Gastroesophageal sphincter (tissue), 4 donors: ENCODE measurements around the gene MTRF1. TPM values are rescaled to one million over a fixed set of nuclear protein-coding genes. Genes with fewer than 3 reads are reported as not detected.

Experiments used
- ATAC-seq: fragments of 150-250 bp; one replicate; pipeline ENCODE4 v1.9.1; 2016; ENCODE audit warnings: mild to moderate bottlenecking, moderate library complexity
- H3K27ac ChIP-seq, 4 donors: fragments of 200-600 bp; sonication (generic) in 3 of 4; 1 replicate in 3 of 4; 2 replicates in 1 of 4; pipeline ENCODE4 v1.5.1; 2016 to 2019
- H3K27me3 ChIP-seq: fragments of 200-600 bp; sonication (generic); one replicate; pipeline ENCODE4 v1.5.1; 2019
- H3K36me3 ChIP-seq, 2 donors: fragments of 200-600 bp; sonication (generic); one replicate each; pipeline ENCODE4 v1.5.1; 2019; ENCODE audit warnings: control low read depth in 1 of 2
- H3K4me1 ChIP-seq, 3 donors: fragments of 200-600 bp; sonication (generic); 1 replicate in 2 of 3; 2 replicates in 1 of 3; pipeline ENCODE4 v1.5.1; 2016 to 2019; ENCODE audit warnings: control low read depth in 2 of 3
- H3K4me3 ChIP-seq, 2 donors: fragments of 200-600 bp; sonication (generic); one replicate each; pipeline ENCODE4 v1.5.1; 2019; ENCODE audit warnings: mild to moderate bottlenecking in 1 of 2, moderate library complexity in 1 of 2
- H3K9me3 ChIP-seq, 3 donors: fragments of 200-600 bp; sonication (generic); one replicate each; pipeline ENCODE4 v1.5.1; 2017 to 2019; ENCODE audit warnings: control low read depth in 2 of 3
- EP300 ChIP-seq: sonication (generic); formaldehyde crosslinking; IDR thresholded peaks from one replicate; pipeline ENCODE4 v1.6.1; 2017; ENCODE audit warnings: antibody characterized with exemption, mild to moderate bottlenecking
- POLR2A ChIP-seq, 2 donors: fragments of 450-650 bp; IDR thresholded peaks; one replicate each; pipeline ENCODE4 v1.6.1; 2017; ENCODE audit warnings: antibody characterized with exemption in 2 of 2, mild to moderate bottlenecking in 2 of 2, moderate library complexity in 1 of 2
- POLR2AphosphoS5 ChIP-seq: sonication (generic); formaldehyde crosslinking; IDR thresholded peaks from one replicate; pipeline ENCODE4 v1.6.1; 2017; ENCODE audit warnings: antibody characterized with exemption
- WGBS, 2 donors: methylation state at CpG; one replicate each; pipeline ENCODE4 v1.1.5; 2018; ENCODE audit warnings: low coverage in 1 of 2; 5-methylcytosine and 5-hydroxymethylcytosine counted together
- total RNA-seq, 4 donors: library from RNA; depleted of rRNA; stranded (reverse); fragments of >200 nt; gene quantifications; one replicate each; pipeline ENCODE4 v1.1.0, GENCODE V29; 2016
- TF ChIP-seq, protein P1 (sequence below), 4 experiments: fragments of 200-600 bp in 2 of 4; fragments of 450-650 bp in 2 of 4; sonication (generic) in 1 of 4; IDR thresholded peaks; one replicate each; pipeline ENCODE4 v1.5.1; 2017 to 2019; ENCODE audit warnings: antibody characterized with exemption in 4 of 4, mild to moderate bottlenecking in 2 of 4, moderate library complexity in 2 of 4

Gene MTRF1
- total RNA-seq, 4 donors from 2014 or later: 7.3 to 14.4 (median 10.2) TPM

GRCh38 chr13:41220401-41220800 is 43.0 kb downstream of the MTRF1 start:
- peaks cover 0 to 28% of the 10 kb centered on the region in 2 donors for H3K36me3 ChIP-seq
- TF ChIP-seq, protein P1, sequence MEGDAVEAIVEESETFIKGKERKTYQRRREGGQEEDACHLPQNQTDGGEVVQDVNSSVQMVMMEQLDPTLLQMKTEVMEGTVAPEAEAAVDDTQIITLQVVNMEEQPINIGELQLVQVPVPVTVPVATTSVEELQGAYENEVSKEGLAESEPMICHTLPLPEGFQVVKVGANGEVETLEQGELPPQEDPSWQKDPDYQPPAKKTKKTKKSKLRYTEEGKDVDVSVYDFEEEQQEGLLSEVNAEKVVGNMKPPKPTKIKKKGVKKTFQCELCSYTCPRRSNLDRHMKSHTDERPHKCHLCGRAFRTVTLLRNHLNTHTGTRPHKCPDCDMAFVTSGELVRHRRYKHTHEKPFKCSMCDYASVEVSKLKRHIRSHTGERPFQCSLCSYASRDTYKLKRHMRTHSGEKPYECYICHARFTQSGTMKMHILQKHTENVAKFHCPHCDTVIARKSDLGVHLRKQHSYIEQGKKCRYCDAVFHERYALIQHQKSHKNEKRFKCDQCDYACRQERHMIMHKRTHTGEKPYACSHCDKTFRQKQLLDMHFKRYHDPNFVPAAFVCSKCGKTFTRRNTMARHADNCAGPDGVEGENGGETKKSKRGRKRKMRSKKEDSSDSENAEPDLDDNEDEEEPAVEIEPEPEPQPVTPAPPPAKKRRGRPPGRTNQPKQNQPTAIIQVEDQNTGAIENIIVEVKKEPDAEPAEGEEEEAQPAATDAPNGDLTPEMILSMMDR (IDR thresholded peaks at IDR 0.05): no peak
- no peak for TF ChIP-seq POLR2AphosphoS5
- no peaks in the 10 kb centered on the region for H3K27me3 ChIP-seq
- WGBS, 2 donors: 81 to 86% methylated on average over 3 of the region's 3 CpGs
- H3K4me3 ChIP-seq: no peak overlapping the region
- no peak for ATAC-seq
- no peaks in the 10 kb centered on the region for H3K9me3 ChIP-seq
- H3K4me1 ChIP-seq: no peaks in the 10 kb centered on the region
- H3K27ac ChIP-seq: no peak overlapping the region

DNA sequence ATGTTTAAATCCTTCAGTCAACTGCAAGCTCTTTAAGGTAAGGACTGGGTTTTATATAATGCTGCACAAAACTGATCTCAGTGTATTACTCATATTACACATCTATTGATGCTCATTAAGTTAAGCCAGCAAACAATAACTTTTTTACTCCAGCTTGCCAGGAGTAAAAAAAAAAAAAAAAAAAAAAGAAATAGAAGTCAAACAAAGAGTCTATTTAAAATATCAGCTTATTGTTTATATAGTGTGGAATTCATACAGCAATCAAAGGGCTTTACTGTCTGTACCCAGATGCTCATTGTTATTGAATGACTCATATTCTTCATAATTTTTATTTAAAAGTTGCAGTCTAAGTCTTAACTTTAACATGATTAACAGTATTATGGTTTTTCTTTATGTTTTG is 47.2 kb downstream of the MTRF1 start:
- H3K9me3 ChIP-seq: peaks cover 0 to 6% (median 0%) of the 10 kb centered on the region in 3 donors
- H3K27ac ChIP-seq: no peak overlapping the region
- no peak overlapping the region for H3K4me3 ChIP-seq
- TF ChIP-seq EP300: no peak
- TF ChIP-seq POLR2AphosphoS5: no peak
- TF ChIP-seq, protein P1 (IDR thresholded peaks at IDR 0.05): no peak
- TF ChIP-seq POLR2A (IDR thresholded peaks at IDR 0.05): no peak
- ATAC-seq: no peak
- no peaks in the 10 kb centered on the region for H3K4me1 ChIP-seq
- peaks cover 0 to 8% of the 10 kb centered on the region in 2 donors for H3K36me3 ChIP-seq
- H3K27me3 ChIP-seq: no peaks in the 10 kb centered on the region

DNA sequence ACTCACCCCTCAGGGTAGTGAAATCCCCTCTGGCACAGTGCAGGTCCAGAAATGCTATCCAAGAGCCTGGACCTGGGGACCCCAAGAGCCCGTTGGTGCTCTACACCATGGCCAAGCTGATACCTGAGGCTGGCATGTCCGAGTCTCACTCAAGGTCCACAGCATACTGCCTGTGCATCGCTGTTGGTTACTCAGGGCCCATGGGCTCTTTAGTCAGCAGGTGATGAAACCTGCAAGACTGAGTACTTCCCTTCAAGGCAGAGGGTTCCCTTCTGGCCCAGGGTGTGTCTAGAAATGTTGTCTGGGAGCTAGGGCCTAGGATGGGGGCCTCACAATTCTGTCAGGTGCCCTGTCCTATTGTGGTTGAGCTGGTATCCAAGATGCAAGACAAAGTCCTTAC is 49.5 kb downstream of the MTRF1 start:
- Histone ChIP-seq H3K27me3 (no peaks in the 10 kb centered on the region), H3K4me1 (no peaks in the 10 kb centered on the region), H3K27ac (no peak overlapping the region), H3K36me3 (peaks cover 0 to 2% of the 10 kb centered on the region in 2 donors), H3K4me3 (no peak overlapping the region), H3K9me3 (peaks cover 0 to 15% (median 0%) of the 10 kb centered on the region in 3 donors)
- no peak for ATAC-seq
- TF ChIP-seq POLR2A (IDR thresholded peaks at IDR 0.05): no peak
- no peak for TF ChIP-seq EP300
- TF ChIP-seq, protein P1 (IDR thresholded peaks at IDR 0.05): no peak
- TF ChIP-seq POLR2AphosphoS5: no peak
- no CpG with 5 or more reads among the region's 3 CpGs for WGBS, 2 donors

DNA sequence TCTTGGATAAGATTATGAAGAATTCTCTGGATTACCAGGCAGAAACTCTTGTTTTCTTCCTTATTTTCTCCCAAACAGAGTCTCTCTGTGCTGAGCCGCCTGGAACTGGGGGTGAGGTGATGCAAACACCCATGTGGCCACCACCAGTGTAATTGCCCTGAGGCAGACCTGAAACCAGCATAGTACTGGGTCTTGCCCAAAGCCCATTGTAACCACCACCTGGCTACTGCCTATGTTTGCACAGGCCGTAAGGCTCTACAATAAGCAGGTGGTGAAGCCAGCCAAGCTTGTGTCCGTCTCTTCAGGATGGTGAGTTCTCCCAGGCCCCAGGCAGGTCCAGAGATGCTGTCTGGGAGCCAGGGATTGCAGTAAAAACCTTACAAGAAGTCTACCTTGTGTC is 50.1 kb downstream of the MTRF1 start:
- H3K4me3 ChIP-seq: no peak overlapping the region
- TF ChIP-seq POLR2AphosphoS5: no peak
- no peak for TF ChIP-seq POLR2A (IDR thresholded peaks at IDR 0.05)
- no peak for TF ChIP-seq EP300
- TF ChIP-seq, protein P1 (IDR thresholded peaks at IDR 0.05): no peak
- 100% methylated on average over 1 of the region's 3 CpGs; no CpG with 5 or more reads in 1 of the 2 donors for WGBS, 2 donors
- H3K9me3 ChIP-seq: peaks cover 0 to 15% (median 0%) of the 10 kb centered on the region in 3 donors
- H3K4me1 ChIP-seq: no peaks in the 10 kb centered on the region
- no peak overlapping the region for H3K27ac ChIP-seq
- no peak for ATAC-seq
- no peaks in the 10 kb centered on the region for H3K36me3 ChIP-seq
- no peaks in the 10 kb centered on the region for H3K27me3 ChIP-seq

- peaks cover 0 to 19% (median 0%) of the 10 kb centered on the region in 3 donors for H3K9me3 ChIP-seq
- H3K4me1 ChIP-seq: no peaks in the 10 kb centered on the region
- no peak overlapping the region for H3K27ac ChIP-seq
- ATAC-seq: no peak
- H3K36me3 ChIP-seq: no peaks in the 10 kb centered on the region
- no peak for TF ChIP-seq POLR2A (IDR thresholded peaks at IDR 0.05)
- TF ChIP-seq POLR2AphosphoS5: no peak
- no peak for TF ChIP-seq EP300
- TF ChIP-seq, protein P1 (IDR thresholded peaks at IDR 0.05): no peak
- H3K27me3 ChIP-seq: no peaks in the 10 kb centered on the region
- no peak overlapping the region for H3K4me3 ChIP-seq
Measured at GRCh38 chr13:41212881-41213280, 50.5 kb downstream of the MTRF1 start.
